Measurements from ENCODE around the gene PCDHGA4. TPM values are rescaled to one million over a fixed set of nuclear protein-coding genes. Genes with fewer than 3 reads are reported as not detected.

The PCDHGA4 gene
- total RNA-seq, 1 donor from 2014 or later, result 5.8 TPM

DNA sequence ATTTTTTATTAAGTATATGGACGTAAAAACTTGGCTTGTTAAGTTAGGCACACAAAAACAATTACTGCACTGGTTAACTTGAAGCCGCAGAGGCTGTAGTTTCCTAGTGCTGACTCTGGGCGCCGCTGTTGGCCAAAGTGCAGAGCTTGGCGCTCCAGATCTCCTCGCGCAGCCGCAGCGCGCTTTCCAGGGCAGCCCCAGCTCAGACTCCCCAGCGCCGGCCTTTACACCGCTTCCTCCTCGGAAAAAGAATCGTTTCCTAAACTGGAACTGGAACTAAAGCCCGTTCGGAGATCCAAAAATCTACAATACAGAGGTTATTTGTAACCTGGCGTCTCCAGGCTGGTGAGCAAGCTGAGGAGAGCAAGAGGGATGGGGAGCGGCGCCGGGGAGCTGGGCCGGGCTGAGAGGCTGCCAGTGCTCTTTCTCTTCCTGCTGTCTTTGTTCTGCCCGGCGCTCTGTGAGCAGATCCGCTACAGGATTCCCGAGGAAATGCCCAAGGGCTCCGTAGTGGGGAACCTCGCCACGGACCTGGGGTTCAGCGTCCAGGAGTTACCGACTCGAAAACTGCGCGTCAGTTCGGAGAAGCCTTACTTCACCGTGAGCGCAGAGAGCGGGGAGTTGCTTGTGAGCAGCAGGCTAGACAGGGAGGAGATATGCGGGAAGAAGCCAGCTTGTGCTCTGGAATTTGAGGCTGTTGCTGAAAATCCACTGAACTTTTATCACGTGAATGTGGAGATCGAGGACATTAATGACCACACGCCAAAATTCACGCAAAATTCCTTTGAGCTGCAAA, 43.1 kb downstream of the PCDHGA4 start, which contains the start of gene PCDHGB5:
Gene PCDHGB5 (plus strand): TSS at position 192 of the 796 bp plus-strand sequence. CDS start 181 bp downstream, at position 373.

DNA sequence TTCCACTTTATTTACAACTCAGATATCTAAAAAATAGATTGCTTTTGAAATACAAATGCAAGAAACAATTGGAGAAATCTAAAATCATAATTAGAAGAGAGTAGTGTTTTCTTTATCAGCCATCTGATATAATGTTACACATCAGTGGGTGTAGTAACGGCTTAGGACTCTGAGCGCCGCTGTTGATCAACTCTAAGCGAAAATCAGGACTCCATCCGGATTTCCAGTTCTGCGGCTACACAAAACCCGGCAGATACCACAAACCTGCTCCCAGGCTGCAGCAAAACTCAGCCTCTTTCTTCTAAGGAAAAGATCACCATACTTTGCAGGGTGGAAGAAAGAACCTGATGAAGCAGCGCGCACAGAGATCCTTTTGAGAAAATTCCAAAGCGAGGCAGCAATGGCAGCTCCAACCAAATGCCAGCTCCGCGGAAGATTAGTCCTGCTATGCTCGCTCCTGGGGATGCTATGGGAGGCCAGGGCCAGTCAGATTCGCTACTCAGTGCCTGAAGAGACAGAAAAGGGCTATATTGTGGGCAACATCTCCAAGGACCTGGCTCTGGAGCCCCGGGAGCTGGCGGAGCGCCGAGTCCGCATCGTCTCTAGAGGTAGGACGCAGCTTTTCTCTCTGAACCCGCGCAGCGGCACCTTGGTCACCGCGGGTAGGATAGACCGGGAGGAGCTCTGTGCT, 47.9 kb downstream of the PCDHGA4 start, which contains the start of gene PCDHGA9:
Gene PCDHGA9 (plus strand): TSS at position 226 of the 691 bp plus-strand sequence. CDS start 175 bp downstream, at position 401.

Other genes starting within 250 kb of the PCDHGA4 start
- gene PCDHB4, start 233.2 kb upstream of the PCDHGA4 start, total RNA-seq, result 0.64 and 0.75 TPM in 2 replicates
- 1.1 and 2.2 TPM in 2 replicates for gene PCDHB5, start 219.8 kb upstream of the PCDHGA4 start, total RNA-seq
- 0.06 and 0.39 TPM in 2 replicates for gene PCDHB6, start 205.0 kb upstream of the PCDHGA4 start, total RNA-seq
- gene PCDHB7, start 182.4 kb upstream of the PCDHGA4 start, total RNA-seq, result 1.2 and 1.3 TPM in 2 replicates
- 0.12 and 1.1 TPM in 2 replicates for gene PCDHB8, start 177.2 kb upstream of the PCDHGA4 start, total RNA-seq
- 0.81 and 1.0 TPM in 2 replicates for gene PCDHB16, start 172.6 kb upstream of the PCDHGA4 start, total RNA-seq
- 0.56 and 1.0 TPM in 2 replicates for gene PCDHB9, start 167.9 kb upstream of the PCDHGA4 start, total RNA-seq
- 0.56 and 1.2 TPM in 2 replicates for gene PCDHB10, start 162.7 kb upstream of the PCDHGA4 start, total RNA-seq
- 0.34 and 0.62 TPM in 2 replicates for gene PCDHB11, start 155.4 kb upstream of the PCDHGA4 start, total RNA-seq
- gene PCDHB12, start 146.3 kb upstream of the PCDHGA4 start, total RNA-seq, result 0.29 and 0.56 TPM in 2 replicates
- gene PCDHB13, start 141.1 kb upstream of the PCDHGA4 start, total RNA-seq, result 1.4 and 1.7 TPM in 2 replicates
- gene PCDHB14, start 131.7 kb upstream of the PCDHGA4 start, total RNA-seq, result 1.2 and 2.5 TPM in 2 replicates
- gene PCDHB15, start 109.6 kb upstream of the PCDHGA4 start, total RNA-seq, result 1.6 and 1.7 TPM in 2 replicates
- 0.12 TPM in 1 of 2 replicates, not detected in the other for gene SLC25A2, start 51.0 kb upstream of the PCDHGA4 start, total RNA-seq
- 47.1 and 52.2 TPM in 2 replicates for gene TAF7, start 34.2 kb upstream of the PCDHGA4 start, total RNA-seq
- 0.19 and 1.3 TPM in 2 replicates for gene PCDHGA1, start 24.5 kb upstream of the PCDHGA4 start, total RNA-seq
- gene PCDHGA2, start 16.3 kb upstream of the PCDHGA4 start, total RNA-seq, result 3.5 and 5.2 TPM in 2 replicates
- gene PCDHGA3, start 11.2 kb upstream of the PCDHGA4 start, total RNA-seq, result 5.1 and 8.1 TPM in 2 replicates
- gene PCDHGB1, start 4.9 kb upstream of the PCDHGA4 start, total RNA-seq, result 1.6 and 2.6 TPM in 2 replicates
- 4.5 and 6.7 TPM in 2 replicates for gene PCDHGB2, start 5.0 kb downstream of the PCDHGA4 start, total RNA-seq
- gene PCDHGA5, start 9.1 kb downstream of the PCDHGA4 start, total RNA-seq, result 3.0 and 3.1 TPM in 2 replicates
- gene PCDHGB3, start 15.2 kb downstream of the PCDHGA4 start, total RNA-seq, result 3.2 and 3.8 TPM in 2 replicates
- gene PCDHGA6, start 18.9 kb downstream of the PCDHGA4 start, total RNA-seq, result 6.9 and 10.2 TPM in 2 replicates
- 9.9 and 10.7 TPM in 2 replicates for gene PCDHGA7, start 27.7 kb downstream of the PCDHGA4 start, total RNA-seq
- gene PCDHGB4, start 32.7 kb downstream of the PCDHGA4 start, total RNA-seq, result 14.1 and 14.6 TPM in 2 replicates
- gene PCDHGA8, start 37.6 kb downstream of the PCDHGA4 start, total RNA-seq, result 1.4 and 1.5 TPM in 2 replicates
- gene PCDHGB5, start 42.9 kb downstream of the PCDHGA4 start, total RNA-seq, result 32.0 and 38.0 TPM in 2 replicates
- 5.3 and 6.2 TPM in 2 replicates for gene PCDHGA9, start 47.8 kb downstream of the PCDHGA4 start, total RNA-seq
- 2.6 and 3.6 TPM in 2 replicates for gene PCDHGB6, start 53.0 kb downstream of the PCDHGA4 start, total RNA-seq
- gene PCDHGA10, start 58.0 kb downstream of the PCDHGA4 start, total RNA-seq, result 8.7 and 11.3 TPM in 2 replicates
- 19.9 and 21.6 TPM in 2 replicates for gene PCDHGB7, start 62.7 kb downstream of the PCDHGA4 start, total RNA-seq
- gene PCDHGA11, start 66.0 kb downstream of the PCDHGA4 start, total RNA-seq, result 15.6 and 18.8 TPM in 2 replicates
- gene PCDHGA12, start 75.5 kb downstream of the PCDHGA4 start, total RNA-seq, result 41.9 and 43.9 TPM in 2 replicates
- 95.9 and 108 TPM in 2 replicates for gene PCDHGC3, start 120.9 kb downstream of the PCDHGA4 start, total RNA-seq
- gene PCDHGC4, start 130.0 kb downstream of the PCDHGA4 start, total RNA-seq, result 1.1 and 26.8 TPM in 2 replicates
- 2.1 and 2.9 TPM in 2 replicates for gene PCDHGC5, start 134.1 kb downstream of the PCDHGA4 start, total RNA-seq

Data from cardiac ventricle fibroblast (primary cell).